Lung microvascular endothelial cell (primary cell): ENCODE data around the gene SETDB2. TPM values are rescaled to one million over a fixed set of nuclear protein-coding genes. Genes with fewer than 3 reads are reported as not detected.

Experiments
- DNase-seq, 2 donors: peaks; one replicate each; pipeline versions ENCODE4 v3.0.0 to v3.0.0-alpha.2; 2010; ENCODE audit warnings: low read depth in 2 of 2
- total RNA-seq: library from RNA; depleted of rRNA; stranded (reverse); fragments of >200 nt; gene quantifications from 2 replicates; pipeline ENCODE4 v1.2.1, GENCODE V29; 2014

SETDB2 gene
- 3.5 and 6.3 TPM in 2 replicates for total RNA-seq

GRCh38 chr13:49443704-49444523 is at the start of gene SETDB2, which contains the start of gene CAB39L:
Gene SETDB2, plus strand, starts transcription at chr13:49444274. Its CDS starts 7,620 bp downstream, at chr13:49451894.
Gene CAB39L, minus strand, starts transcription at chr13:49444064. Its CDS starts 61,154 bp downstream, at chr13:49382910.
- DNase-seq = peak; percentile 99

- no peak for DNase-seq
Observed at GRCh38 chr13:49395451-49395865, 48.6 kb upstream of the SETDB2 start.

GRCh38 chr13:49395878-49396380 is 48.1 kb upstream of the SETDB2 start:
- no peak for DNase-seq

- DNase-seq = no peak
Observed at GRCh38 chr13:49399801-49400472, 44.1 kb upstream of the SETDB2 start.

GRCh38 chr13:49400755-49401659 is 43.1 kb upstream of the SETDB2 start:
- no peak for DNase-seq

- DNase-seq = no peak
Observed at GRCh38 chr13:49403996-49404702, 39.9 kb upstream of the SETDB2 start.

GRCh38 chr13:49404703-49405020 is 39.4 kb upstream of the SETDB2 start:
- DNase-seq = no peak

GRCh38 chr13:49407068-49407467 is 37.0 kb upstream of the SETDB2 start:
- DNase-seq = no peak

- DNase-seq = no peak
Observed at GRCh38 chr13:49407936-49408335, 36.1 kb upstream of the SETDB2 start.

GRCh38 chr13:49409008-49409407 is 35.1 kb upstream of the SETDB2 start:
- no peak for DNase-seq

GRCh38 chr13:49410006-49410405 is 34.1 kb upstream of the SETDB2 start:
- DNase-seq = no peak

- DNase-seq = no peak
Observed at GRCh38 chr13:49410477-49410876, 33.6 kb upstream of the SETDB2 start.

GRCh38 chr13:49411353-49411752 is 32.7 kb upstream of the SETDB2 start:
- no peak for DNase-seq

- DNase-seq = no peak
Observed at GRCh38 chr13:49412749-49413148, 31.3 kb upstream of the SETDB2 start.

- DNase-seq = no peak
Observed at GRCh38 chr13:49417161-49417560, 26.9 kb upstream of the SETDB2 start.

GRCh38 chr13:49418206-49418605 is 25.9 kb upstream of the SETDB2 start:
- no peak for DNase-seq

- DNase-seq = no peak
Observed at GRCh38 chr13:49419276-49419675, 24.8 kb upstream of the SETDB2 start.

- peak; percentile 1 to 24 for DNase-seq
Observed at GRCh38 chr13:49421391-49421790, 22.7 kb upstream of the SETDB2 start.

- DNase-seq = no peak
Observed at GRCh38 chr13:49424011-49424560, 20.0 kb upstream of the SETDB2 start.

GRCh38 chr13:49428041-49428763 is 15.9 kb upstream of the SETDB2 start:
- DNase-seq = no peak
